GM12875 (cell line): ENCODE results near the gene MRFAP1L1.

Experiments
- H3K4me3 ChIP-seq: one replicate; pipeline ENCODE4 v1.5.1; 2011; ENCODE audit warnings: low read depth, low read length, control low read depth
- CTCF ChIP-seq: IDR thresholded peaks from 2 replicates; pipeline ENCODE4 v1.5.1; 2011; ENCODE audit warnings: low read depth, mild to moderate bottlenecking, control low read depth, inconsistent platforms, low read length, moderate library complexity, borderline replicate concordance; ENCODE audit not compliant: insufficient read depth

MRFAP1L1 gene

DNA sequence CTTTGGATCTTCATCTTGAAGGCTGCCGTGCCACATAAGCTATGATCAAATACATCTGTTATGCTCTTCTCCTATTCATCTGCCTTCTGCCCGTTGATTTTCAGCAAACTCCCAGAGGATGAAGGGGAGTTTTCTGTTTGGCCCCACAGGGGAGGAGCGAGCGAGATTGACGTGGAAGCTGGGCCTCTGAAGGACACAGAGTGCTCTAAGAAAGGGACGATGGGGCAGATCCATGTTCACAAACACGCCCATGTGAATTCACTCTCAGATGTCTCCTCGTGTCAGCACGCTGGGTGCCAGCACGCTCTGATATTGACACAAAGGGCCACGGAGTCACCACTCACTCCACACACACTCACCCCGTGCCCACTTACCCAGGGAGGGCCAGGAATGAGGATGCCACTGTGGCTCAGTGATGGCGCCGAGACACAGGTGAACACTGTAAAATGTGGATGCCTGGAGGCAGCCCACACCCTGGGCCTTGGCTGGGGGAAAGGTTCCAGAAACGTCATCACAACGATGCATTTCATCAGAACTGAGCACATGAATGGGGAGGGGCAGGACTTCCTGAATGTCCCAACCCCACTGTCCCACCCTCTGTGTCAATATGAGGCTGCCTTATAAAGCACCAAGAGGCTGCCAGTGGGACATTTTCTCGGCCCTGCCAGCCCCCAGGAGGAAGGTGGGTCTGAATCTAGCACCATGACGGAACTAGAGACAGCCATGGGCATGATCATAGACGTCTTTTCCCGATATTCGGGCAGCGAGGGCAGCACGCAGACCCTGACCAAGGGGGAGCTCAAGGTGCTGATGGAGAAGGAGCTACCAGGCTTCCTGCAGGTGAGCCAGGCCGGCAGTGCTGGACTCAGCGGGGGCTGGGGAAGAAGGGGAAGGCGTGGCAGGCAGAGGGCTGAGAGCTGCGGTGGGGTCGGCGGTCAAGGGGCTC lies 16.2 kb downstream of the MRFAP1L1 start, which contains the start of gene S100P:
TSS of gene S100P (plus strand) at position 648 of the 946 bp plus-strand sequence. CDS start at position 703, 55 bp downstream.
- TF ChIP-seq CTCF, result no peak
- H3K4me3 ChIP-seq, result no peak within 1 kb of the TSS

- H3K4me3 ChIP-seq, result no peak overlapping the region
- no peak for TF ChIP-seq CTCF
Measured at GRCh38 chr4:6692806-6693205, 16.9 kb downstream of the MRFAP1L1 start.

GRCh38 chr4:6692379-6692778 lies 17.3 kb downstream of the MRFAP1L1 start:
- no peak overlapping the region for H3K4me3 ChIP-seq
- TF ChIP-seq CTCF, result no peak

DNA sequence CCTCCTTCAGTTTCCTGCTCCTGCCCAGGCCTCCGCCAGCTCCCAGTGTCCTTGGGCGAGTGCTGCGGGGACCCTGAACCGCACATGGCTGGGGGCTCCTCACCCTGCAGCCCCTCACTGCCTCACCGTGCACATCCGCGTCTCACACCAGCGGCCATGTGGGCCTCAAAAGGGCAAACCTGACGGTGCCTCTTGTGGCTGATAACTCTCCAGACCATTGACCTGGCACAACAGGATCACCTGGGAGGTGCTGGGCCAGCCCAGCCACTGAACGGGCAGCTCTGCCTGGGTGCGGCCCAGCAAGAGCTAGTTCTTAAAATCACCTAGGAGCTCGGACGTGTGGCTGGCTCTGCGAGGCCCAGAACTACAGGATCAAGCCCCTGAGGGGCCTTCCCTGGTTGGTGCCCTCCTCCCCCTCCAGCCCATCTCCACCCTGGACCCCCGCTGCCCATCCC lies 20.1 kb downstream of the MRFAP1L1 start:
- H3K4me3 ChIP-seq, result no peak overlapping the region
- no peak for TF ChIP-seq CTCF

GRCh38 chr4:6688879-6689505 lies 20.7 kb downstream of the MRFAP1L1 start:
- no peak overlapping the region for H3K4me3 ChIP-seq
- TF ChIP-seq CTCF, result no peak

DNA sequence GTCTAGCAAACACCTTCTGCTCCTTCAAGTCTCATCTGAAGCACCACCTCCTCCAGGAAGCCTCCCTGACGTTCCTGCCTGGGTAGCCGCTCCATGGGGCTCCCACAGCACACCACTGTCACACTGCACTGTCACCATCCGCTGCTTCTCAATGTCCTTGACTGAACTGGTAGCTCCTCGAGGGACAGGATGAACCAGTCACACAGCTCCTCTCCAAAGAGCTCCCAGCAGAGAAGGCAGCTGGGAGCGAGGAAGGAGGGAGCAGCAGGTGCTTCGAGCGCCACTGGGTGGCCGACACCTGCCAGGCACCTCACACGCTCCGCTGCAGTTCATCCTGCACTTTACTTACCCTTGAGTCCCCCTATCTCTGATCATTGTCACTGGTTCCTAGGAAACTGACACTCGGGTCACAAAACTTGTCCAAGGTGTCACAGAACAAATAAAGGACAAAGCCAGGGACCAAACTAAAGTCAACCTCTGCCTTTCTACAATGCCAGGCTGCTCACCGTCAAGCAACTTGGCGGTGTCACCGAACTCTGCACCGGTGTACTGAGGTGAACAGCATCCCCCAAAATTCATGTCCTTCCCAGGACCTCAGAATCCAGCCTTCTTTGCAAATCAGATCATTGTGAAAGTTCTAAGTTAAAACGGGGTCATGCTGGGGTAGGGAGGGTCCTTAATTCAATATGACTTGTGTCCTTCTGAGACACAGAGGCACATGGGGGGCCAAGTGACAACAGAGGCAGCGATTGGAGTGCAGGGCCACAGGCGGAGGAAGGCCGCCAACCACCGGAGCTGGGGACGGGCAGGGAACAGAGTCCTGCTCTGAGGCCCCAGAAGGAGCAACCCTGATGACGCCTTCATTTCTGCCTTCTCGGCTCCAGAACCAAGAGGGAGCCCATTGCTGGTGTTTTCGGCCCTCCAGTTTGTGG lies 21.5 kb downstream of the MRFAP1L1 start:
- H3K4me3 ChIP-seq, result no peak overlapping the region
- TF ChIP-seq CTCF, result no peak
